ENCODE data around the gene CCT2. TPM values are rescaled to one million over a fixed set of nuclear protein-coding genes. Genes with fewer than 3 reads are reported as not detected.

CCT2 gene
- total RNA-seq, 3 donors from 2014 or later (not counting 1 experiment from before 2014, with no cell fraction given), result 154 to 171 (median 171) TPM

DNA sequence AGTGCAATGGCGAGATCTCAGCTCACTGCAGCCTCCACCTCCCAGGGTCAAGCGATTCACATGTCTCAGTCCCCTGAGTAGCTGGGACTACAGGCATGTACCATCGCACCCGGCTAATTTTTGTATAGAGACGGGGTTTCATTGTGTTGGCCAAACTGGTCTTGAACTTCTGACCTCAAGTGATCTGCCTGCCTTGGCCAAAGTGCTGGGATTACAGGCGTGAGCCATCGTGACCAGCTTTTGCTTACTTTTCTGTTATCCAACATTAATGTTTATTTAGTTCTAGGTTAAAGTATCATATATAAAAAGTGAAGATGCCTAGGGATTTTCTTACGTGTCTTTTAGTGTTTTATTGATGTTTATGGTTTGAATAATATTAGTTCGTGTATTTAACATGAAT lies 28.9 kb upstream of the CCT2 start:
- Histone ChIP-seq H3K4me3 (ENCODE audit: low read length) (no peak overlapping the region), H3K9me3 (ENCODE audit: control insufficient read depth, insufficient read depth, low read length) (no peaks in the 10 kb centered on the region), H3K27me3 (ENCODE audit: control insufficient read depth, insufficient read depth, low read length) (no peaks in the 10 kb centered on the region), H3K4me1 (ENCODE audit: control insufficient read depth, insufficient read depth, low read length) (no peaks in the 10 kb centered on the region), H3K36me3 (ENCODE audit: control insufficient read depth, insufficient read depth, low read length) (no peaks in the 10 kb centered on the region), H3K27ac (ENCODE audit: low read length) (no peak overlapping the region)
- TF ChIP-seq, protein P1, sequence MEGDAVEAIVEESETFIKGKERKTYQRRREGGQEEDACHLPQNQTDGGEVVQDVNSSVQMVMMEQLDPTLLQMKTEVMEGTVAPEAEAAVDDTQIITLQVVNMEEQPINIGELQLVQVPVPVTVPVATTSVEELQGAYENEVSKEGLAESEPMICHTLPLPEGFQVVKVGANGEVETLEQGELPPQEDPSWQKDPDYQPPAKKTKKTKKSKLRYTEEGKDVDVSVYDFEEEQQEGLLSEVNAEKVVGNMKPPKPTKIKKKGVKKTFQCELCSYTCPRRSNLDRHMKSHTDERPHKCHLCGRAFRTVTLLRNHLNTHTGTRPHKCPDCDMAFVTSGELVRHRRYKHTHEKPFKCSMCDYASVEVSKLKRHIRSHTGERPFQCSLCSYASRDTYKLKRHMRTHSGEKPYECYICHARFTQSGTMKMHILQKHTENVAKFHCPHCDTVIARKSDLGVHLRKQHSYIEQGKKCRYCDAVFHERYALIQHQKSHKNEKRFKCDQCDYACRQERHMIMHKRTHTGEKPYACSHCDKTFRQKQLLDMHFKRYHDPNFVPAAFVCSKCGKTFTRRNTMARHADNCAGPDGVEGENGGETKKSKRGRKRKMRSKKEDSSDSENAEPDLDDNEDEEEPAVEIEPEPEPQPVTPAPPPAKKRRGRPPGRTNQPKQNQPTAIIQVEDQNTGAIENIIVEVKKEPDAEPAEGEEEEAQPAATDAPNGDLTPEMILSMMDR (IDR thresholded peaks at IDR 0.05), result no peak
- ATAC-seq (no peak), DNase-seq (no peak)
- intact Hi-C loops (cut with micrococcal nuclease), result no loop called here
- Mint-ChIP-seq H3K27ac (no peak overlapping the region), H3K9me3 (no peaks in the 10 kb centered on the region), H3K36me3 (no peaks in the 10 kb centered on the region), H3K27me3 (ENCODE audit: low read depth in 2 of 2) (no peaks in the 10 kb centered on the region), H3K4me1 (peaks cover 5 to 11% of the 10 kb centered on the region in 2 donors), H3K4me3 (no peak overlapping the region)
- WGBS (ENCODE audit: insufficient coverage), result 100% methylated on average over 7 of the region's 9 CpGs

DNA sequence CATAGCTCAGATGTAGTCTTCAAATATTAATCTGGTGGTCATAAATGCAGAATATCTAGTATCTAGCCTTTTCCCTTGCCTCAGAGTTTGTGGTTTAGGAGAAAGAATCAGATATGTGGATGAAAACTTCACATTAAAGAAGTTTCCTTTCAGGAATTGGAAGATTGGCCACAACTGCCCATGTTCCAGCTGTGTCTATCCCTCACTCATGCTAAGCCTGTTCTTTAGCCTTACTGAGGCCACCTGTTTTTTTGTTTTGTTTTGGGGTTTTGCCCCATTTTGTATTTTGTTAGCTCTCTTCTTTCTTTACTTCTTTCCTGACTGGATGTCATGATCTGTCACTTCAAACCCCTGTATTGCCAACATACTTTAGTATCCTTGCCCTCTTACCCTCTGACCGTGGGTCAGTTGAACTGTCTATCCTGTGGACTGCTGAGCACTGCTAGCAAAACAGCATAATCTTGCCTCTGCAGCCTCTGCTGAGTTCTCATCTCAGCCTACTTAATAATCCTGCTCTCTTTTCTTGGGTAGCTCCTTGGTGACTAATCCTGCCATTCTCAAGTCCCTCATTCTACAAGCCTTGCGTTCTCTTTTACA lies 22.0 kb upstream of the CCT2 start:
- H3K27ac Mint-ChIP-seq, result no peak overlapping the region
- Histone ChIP-seq H3K36me3 (ENCODE audit: control insufficient read depth, insufficient read depth, low read length) (peaks cover 28% of the 10 kb centered on the region), H3K27me3 (ENCODE audit: control insufficient read depth, insufficient read depth, low read length) (no peaks in the 10 kb centered on the region), H3K27ac (ENCODE audit: low read length) (no peak overlapping the region), H3K4me1 (ENCODE audit: control insufficient read depth, insufficient read depth, low read length) (no peaks in the 10 kb centered on the region), H3K4me3 (ENCODE audit: low read length) (no peak overlapping the region), H3K9me3 (ENCODE audit: control insufficient read depth, insufficient read depth, low read length) (no peaks in the 10 kb centered on the region)
- no peaks in the 10 kb centered on the region for H3K9me3 Mint-ChIP-seq
- TF ChIP-seq, protein P1 (IDR thresholded peaks at IDR 0.05), result no peak
- ATAC-seq (no peak), DNase-seq (no peak)
- H3K36me3 Mint-ChIP-seq, result no peaks in the 10 kb centered on the region
- no peaks in the 10 kb centered on the region for H3K27me3 Mint-ChIP-seq (ENCODE audit: low read depth in 2 of 2)
- peaks cover 5 to 9% of the 10 kb centered on the region in 2 donors for H3K4me1 Mint-ChIP-seq
- WGBS (ENCODE audit: insufficient coverage), result 99% methylated on average over 2 of the region's 2 CpGs
- H3K4me3 Mint-ChIP-seq, result no peak overlapping the region
- intact Hi-C loops (cut with micrococcal nuclease), result no loop called here

DNA sequence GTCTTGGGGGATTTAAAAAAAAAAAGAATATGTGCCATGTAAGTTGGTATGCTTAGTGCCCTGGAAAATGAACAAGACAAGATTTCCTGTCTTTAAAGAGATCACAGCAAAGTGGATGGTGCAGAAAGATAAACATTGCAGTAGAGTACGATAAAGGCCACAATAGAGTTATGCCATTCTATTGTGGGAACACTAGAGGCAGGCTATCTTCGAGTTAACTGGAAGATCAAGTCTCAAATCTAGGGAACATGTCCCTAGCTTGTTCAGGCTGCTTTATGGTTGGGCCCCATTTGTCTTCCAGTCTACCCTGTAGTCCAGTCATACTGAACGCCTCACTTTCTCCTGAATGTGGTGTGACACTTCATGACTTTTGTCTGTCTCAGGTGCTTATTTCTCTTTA lies 18.7 kb upstream of the CCT2 start:
- H3K4me1 Mint-ChIP-seq, result peaks cover 6 to 8% of the 10 kb centered on the region in 2 donors
- no peak overlapping the region for H3K27ac ChIP-seq (ENCODE audit: low read length)
- no peaks in the 10 kb centered on the region for H3K4me1 ChIP-seq (ENCODE audit: control insufficient read depth, insufficient read depth, low read length)
- H3K4me3 ChIP-seq (ENCODE audit: low read length), result no peak overlapping the region
- H3K9me3 Mint-ChIP-seq, result no peaks in the 10 kb centered on the region
- H3K27ac Mint-ChIP-seq, result no peak overlapping the region
- 92% methylated on average over 3 of the region's 3 CpGs for WGBS (ENCODE audit: insufficient coverage)
- intact Hi-C loops (cut with micrococcal nuclease), result no loop called here
- ATAC-seq (no peak), DNase-seq (no peak)
- no peaks in the 10 kb centered on the region for H3K9me3 ChIP-seq (ENCODE audit: control insufficient read depth, insufficient read depth, low read length)
- TF ChIP-seq, protein P1 (IDR thresholded peaks at IDR 0.05), result no peak
- H3K4me3 Mint-ChIP-seq, result no peak overlapping the region
- H3K36me3 ChIP-seq (ENCODE audit: control insufficient read depth, insufficient read depth, low read length), result peaks cover 40% of the 10 kb centered on the region
- no peaks in the 10 kb centered on the region for H3K27me3 ChIP-seq (ENCODE audit: control insufficient read depth, insufficient read depth, low read length)
- no peaks in the 10 kb centered on the region for H3K27me3 Mint-ChIP-seq (ENCODE audit: low read depth in 2 of 2)
- H3K36me3 Mint-ChIP-seq, result no peaks in the 10 kb centered on the region

DNA sequence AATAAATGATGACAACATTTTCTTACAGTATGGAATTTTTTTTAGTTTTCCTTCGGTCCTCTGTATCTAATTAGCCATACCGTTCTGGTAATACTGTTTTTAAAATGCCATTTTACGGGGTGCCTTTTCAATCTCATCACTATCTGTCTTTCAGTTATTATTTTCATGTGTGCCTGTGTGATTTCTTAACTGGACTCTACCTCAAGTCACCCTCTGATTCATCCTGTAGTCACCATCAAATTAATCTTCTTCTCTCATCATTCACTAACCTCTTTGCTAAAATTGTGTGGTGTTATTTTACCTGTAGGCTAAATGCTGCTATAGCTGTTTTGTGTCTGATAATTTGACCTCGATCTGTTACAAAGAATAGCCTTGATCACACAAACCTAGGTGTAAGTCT lies 16.0 kb upstream of the CCT2 start:
- Histone ChIP-seq H3K4me3 (ENCODE audit: low read length) (no peak overlapping the region), H3K9me3 (ENCODE audit: control insufficient read depth, insufficient read depth, low read length) (no peaks in the 10 kb centered on the region), H3K36me3 (ENCODE audit: control insufficient read depth, insufficient read depth, low read length) (peaks cover 41% of the 10 kb centered on the region), H3K4me1 (ENCODE audit: control insufficient read depth, insufficient read depth, low read length) (no peaks in the 10 kb centered on the region), H3K27ac (ENCODE audit: low read length) (no peak overlapping the region), H3K27me3 (ENCODE audit: control insufficient read depth, insufficient read depth, low read length) (no peaks in the 10 kb centered on the region)
- no peaks in the 10 kb centered on the region for H3K9me3 Mint-ChIP-seq
- peaks cover 4 to 8% of the 10 kb centered on the region in 2 donors for H3K4me1 Mint-ChIP-seq
- intact Hi-C loops (cut with micrococcal nuclease), result no loop called here
- ATAC-seq (no peak), DNase-seq (no peak)
- no peaks in the 10 kb centered on the region for H3K27me3 Mint-ChIP-seq (ENCODE audit: low read depth in 2 of 2)
- 83% methylated on average over 4 of the region's 4 CpGs for WGBS (ENCODE audit: insufficient coverage)
- TF ChIP-seq, protein P1 (IDR thresholded peaks at IDR 0.05), result no peak
- peaks cover 6% of the 10 kb centered on the region for H3K36me3 Mint-ChIP-seq
- peak overlapping the region; percentile 69 to 73 for H3K27ac Mint-ChIP-seq
- no peak overlapping the region for H3K4me3 Mint-ChIP-seq
